H1 (cell line): Measurements from ENCODE around the gene CDH22.

Experiments used
- CREB1 ChIP-seq: IDR thresholded peaks from 2 replicates; pipeline ENCODE4 v1.6.1; 2012; ENCODE audit warnings: inconsistent platforms
- CTCF ChIP-seq, 3 experiments: IDR thresholded peaks; 1 replicate in 2 of 3; 2 replicates in 1 of 3; pipeline versions ENCODE4 v1.5.1 to v1.6.1; 2011; ENCODE audit warnings: low read length in 3 of 3, mild to moderate bottlenecking in 3 of 3, inconsistent platforms in 2 of 3, low read depth in 1 of 3, moderate library complexity in 1 of 3; ENCODE audit not compliant: insufficient read depth in 1 of 3; ENCODE audit errors: control extremely low read depth in 1 of 3
- EP300 ChIP-seq, 2 experiments: IDR thresholded peaks; 1 replicate in 1 of 2; 2 replicates in 1 of 2; pipeline ENCODE4 v1.6.1; 2011 to 2012; ENCODE audit warnings: low read depth in 2 of 2, low read length in 2 of 2, mild to moderate bottlenecking in 2 of 2, borderline replicate concordance in 1 of 2, inconsistent platforms in 1 of 2, moderate library complexity in 1 of 2
- FOSL1 ChIP-seq: IDR thresholded peaks from 2 replicates; pipeline ENCODE4 v1.6.1; 2011; ENCODE audit warnings: mild to moderate bottlenecking, low read depth, low read length, moderate library complexity; ENCODE audit not compliant: insufficient read depth
- JUN ChIP-seq: IDR thresholded peaks from 2 replicates; pipeline ENCODE4 v1.6.1; 2011; ENCODE audit warnings: low read depth, mild to moderate bottlenecking, improper control_type of control experiment, low read length
- MAFK ChIP-seq: IDR thresholded peaks from 2 replicates; pipeline ENCODE4 v1.6.1; 2012; ENCODE audit warnings: low read depth, mild to moderate bottlenecking, improper control_type of control experiment, low read length
- MAX ChIP-seq: IDR thresholded peaks from 2 replicates; pipeline ENCODE4 v1.6.1; 2012; ENCODE audit warnings: inconsistent platforms
- POLR2A ChIP-seq, 2 experiments: IDR thresholded peaks; 1 replicate in 1 of 2; 2 replicates in 1 of 2; pipeline ENCODE4 v1.6.1; 2011; ENCODE audit warnings: low read depth in 2 of 2, low read length in 2 of 2, mild to moderate bottlenecking in 2 of 2; ENCODE audit errors: control extremely low read depth in 1 of 2
- RAD21 ChIP-seq, 2 experiments: IDR thresholded peaks in 1 of 2; conservative IDR thresholded peaks in 1 of 2; 2 replicates each; pipeline ENCODE4 v1.6.1; 2011; ENCODE audit warnings: low read depth in 2 of 2, low read length in 2 of 2, improper control_type of control experiment in 1 of 2, inconsistent platforms in 1 of 2, mild to moderate bottlenecking in 1 of 2, moderate library complexity in 1 of 2
- RFX5 ChIP-seq: IDR thresholded peaks from 2 replicates; pipeline ENCODE4 v1.6.1; 2011; ENCODE audit warnings: low read depth, low read length, improper control_type of control experiment, borderline replicate concordance
- SIN3A ChIP-seq, 2 experiments: IDR thresholded peaks in 1 of 2; conservative IDR thresholded peaks in 1 of 2; 2 replicates each; pipeline ENCODE4 v1.6.1; 2011 to 2012; ENCODE audit warnings: low read length in 2 of 2, improper control_type of control experiment in 1 of 2, low read depth in 1 of 2, mild to moderate bottlenecking in 1 of 2
- SP1 ChIP-seq: IDR thresholded peaks from 2 replicates; pipeline ENCODE4 v1.6.1; 2011; ENCODE audit warnings: low read depth, low read length
- TCF12 ChIP-seq: IDR thresholded peaks from 2 replicates; pipeline ENCODE4 v1.6.1; 2011; ENCODE audit warnings: low read depth, mild to moderate bottlenecking, low read length
- YY1 ChIP-seq: IDR thresholded peaks from 2 replicates; pipeline ENCODE4 v1.6.1; 2011; ENCODE audit warnings: low read depth, mild to moderate bottlenecking, low read length

- TF ChIP-seq MAX (no peak), CTCF (IDR thresholded peaks at IDR 0.05; ENCODE audit: control extremely low read depth in 1 of 3, insufficient read depth in 1 of 3, low read depth in 1 of 3, low read length in 3 of 3) (no peak), POLR2A (IDR thresholded peaks at IDR 0.05; ENCODE audit: control extremely low read depth in 1 of 2, low read depth in 2 of 2, low read length in 2 of 2) (no peak), YY1 (no peak), FOSL1 (no peak), CREB1 (no peak), SP1 (no peak), EP300 (IDR thresholded peaks at IDR 0.05; ENCODE audit: borderline replicate concordance in 1 of 2, low read depth in 2 of 2, low read length in 2 of 2) (no peak), SIN3A (conservative IDR thresholded peaks at IDR 0.05 in 1 of 2, IDR thresholded peaks at IDR 0.05 in 1 of 2; ENCODE audit: low read depth in 1 of 2, low read length in 2 of 2) (no peak), RAD21 (IDR thresholded peaks at IDR 0.05 in 1 of 2, conservative IDR thresholded peaks at IDR 0.05 in 1 of 2; ENCODE audit: low read depth in 2 of 2, low read length in 2 of 2) (no peak), RFX5 (no peak), JUN (no peak), TCF12 (no peak), MAFK (no peak)
Observed at GRCh38 chr20:46194409-46194808, 113.9 kb downstream of the CDH22 start.
